ENCODE measurements around the gene NBL1. TPM values are rescaled to one million over a fixed set of nuclear protein-coding genes. Genes with fewer than 3 reads are reported as not detected.

NBL1 gene
- total RNA-seq, 1 experiment from 2014 or later, result not detected

GRCh38 chr1:19645411-19646251 is 1.5 kb downstream of the NBL1 start:
- no peaks in the 10 kb centered on the region for H3K9me3 ChIP-seq (ENCODE audit: low read length)
- no peaks in the 10 kb centered on the region for H3K27me3 ChIP-seq (ENCODE audit: low read length)
- H2AFZ ChIP-seq (ENCODE audit: low read length), result no peak overlapping the region
- H3K4me1 ChIP-seq (ENCODE audit: low read length), result no peaks in the 10 kb centered on the region
- no peak overlapping the region for H3K4me2 ChIP-seq (ENCODE audit: low read depth, low read length, poor library complexity, severe bottlenecking)
- no peak for DNase-seq
- no peaks in the 10 kb centered on the region for H3K9me2 ChIP-seq (replicated peaks; ENCODE audit: insufficient read depth, low read length)
- H3K27ac ChIP-seq (ENCODE audit: low read length), result no peak overlapping the region
- H4K20me1 ChIP-seq (ENCODE audit: insufficient read depth, low read depth, low read length), result no peaks in the 10 kb centered on the region
- no peaks in the 10 kb centered on the region for H3K79me2 ChIP-seq (ENCODE audit: low read length)
- H3K4me3 ChIP-seq (ENCODE audit: low read length), result no peak overlapping the region
- H3K36me3 ChIP-seq (ENCODE audit: insufficient read depth, low read length), result no peaks in the 10 kb centered on the region
- H3K9ac ChIP-seq (ENCODE audit: low read length), result no peak overlapping the region

- Histone ChIP-seq H3K36me3 (ENCODE audit: insufficient read depth, low read length) (no peaks in the 10 kb centered on the region), H2AFZ (ENCODE audit: low read length) (no peak overlapping the region), H4K20me1 (ENCODE audit: insufficient read depth, low read depth, low read length) (no peaks in the 10 kb centered on the region), H3K9me3 (ENCODE audit: low read length) (no peaks in the 10 kb centered on the region), H3K79me2 (ENCODE audit: low read length) (no peaks in the 10 kb centered on the region), H3K27ac (ENCODE audit: low read length) (no peak overlapping the region), H3K4me1 (ENCODE audit: low read length) (no peaks in the 10 kb centered on the region), H3K27me3 (ENCODE audit: low read length) (no peaks in the 10 kb centered on the region), H3K4me3 (ENCODE audit: low read length) (no peak overlapping the region), H3K4me2 (ENCODE audit: low read depth, low read length, poor library complexity, severe bottlenecking) (no peak overlapping the region), H3K9me2 (replicated peaks; ENCODE audit: insufficient read depth, low read length) (no peaks in the 10 kb centered on the region), H3K9ac (ENCODE audit: low read length) (no peak overlapping the region)
- peak; percentile 54 for DNase-seq
These were observed 2.5 kb downstream of the NBL1 start for GRCh38 chr1:19646377-19647319.

GRCh38 chr1:19647643-19648042 is 3.5 kb downstream of the NBL1 start:
- Histone ChIP-seq H3K9me2 (replicated peaks; ENCODE audit: insufficient read depth, low read length) (no peaks in the 10 kb centered on the region), H2AFZ (ENCODE audit: low read length) (no peak overlapping the region), H3K4me1 (ENCODE audit: low read length) (no peaks in the 10 kb centered on the region), H3K79me2 (ENCODE audit: low read length) (no peaks in the 10 kb centered on the region), H3K27me3 (ENCODE audit: low read length) (no peaks in the 10 kb centered on the region), H3K9me3 (ENCODE audit: low read length) (no peaks in the 10 kb centered on the region), H3K4me3 (ENCODE audit: low read length) (no peak overlapping the region), H3K27ac (ENCODE audit: low read length) (no peak overlapping the region), H3K9ac (ENCODE audit: low read length) (no peak overlapping the region), H4K20me1 (ENCODE audit: insufficient read depth, low read depth, low read length) (no peaks in the 10 kb centered on the region), H3K36me3 (ENCODE audit: insufficient read depth, low read length) (no peaks in the 10 kb centered on the region), H3K4me2 (ENCODE audit: low read depth, low read length, poor library complexity, severe bottlenecking) (no peak overlapping the region)
- DNase-seq, result no peak

- DNase-seq, result no peak
- Histone ChIP-seq H4K20me1 (ENCODE audit: insufficient read depth, low read depth, low read length) (no peaks in the 10 kb centered on the region), H3K9me2 (replicated peaks; ENCODE audit: insufficient read depth, low read length) (no peaks in the 10 kb centered on the region), H3K36me3 (ENCODE audit: insufficient read depth, low read length) (no peaks in the 10 kb centered on the region), H3K4me3 (ENCODE audit: low read length) (no peak overlapping the region), H3K4me2 (ENCODE audit: low read depth, low read length, poor library complexity, severe bottlenecking) (no peak overlapping the region), H3K4me1 (ENCODE audit: low read length) (no peaks in the 10 kb centered on the region), H3K27ac (ENCODE audit: low read length) (no peak overlapping the region), H3K9me3 (ENCODE audit: low read length) (no peaks in the 10 kb centered on the region), H3K27me3 (ENCODE audit: low read length) (no peaks in the 10 kb centered on the region), H3K9ac (ENCODE audit: low read length) (no peak overlapping the region), H2AFZ (ENCODE audit: low read length) (no peak overlapping the region), H3K79me2 (ENCODE audit: low read length) (no peaks in the 10 kb centered on the region)
These were observed 4.1 kb downstream of the NBL1 start for GRCh38 chr1:19648239-19648638.

- Histone ChIP-seq H3K79me2 (ENCODE audit: low read length) (no peaks in the 10 kb centered on the region), H3K4me2 (ENCODE audit: low read depth, low read length, poor library complexity, severe bottlenecking) (no peak overlapping the region), H3K9me2 (replicated peaks; ENCODE audit: insufficient read depth, low read length) (no peaks in the 10 kb centered on the region), H4K20me1 (ENCODE audit: insufficient read depth, low read depth, low read length) (no peaks in the 10 kb centered on the region), H3K4me3 (ENCODE audit: low read length) (no peak overlapping the region), H3K27ac (ENCODE audit: low read length) (no peak overlapping the region), H3K4me1 (ENCODE audit: low read length) (no peaks in the 10 kb centered on the region; the same call in 1 of the 2 replicates), H3K36me3 (ENCODE audit: insufficient read depth, low read length) (no peaks in the 10 kb centered on the region), H3K9ac (ENCODE audit: low read length) (no peak overlapping the region), H2AFZ (ENCODE audit: low read length) (no peak overlapping the region), H3K27me3 (ENCODE audit: low read length) (no peaks in the 10 kb centered on the region), H3K9me3 (ENCODE audit: low read length) (no peaks in the 10 kb centered on the region)
- DNase-seq, result no peak
These were observed 4.6 kb downstream of the NBL1 start for GRCh38 chr1:19648689-19649088.

- no peak for DNase-seq
- Histone ChIP-seq H3K27ac (ENCODE audit: low read length) (no peak overlapping the region), H2AFZ (ENCODE audit: low read length) (no peak overlapping the region), H3K4me1 (ENCODE audit: low read length) (peaks cover 5% of the 10 kb centered on the region), H3K36me3 (ENCODE audit: insufficient read depth, low read length) (no peaks in the 10 kb centered on the region), H3K9me2 (replicated peaks; ENCODE audit: insufficient read depth, low read length) (no peaks in the 10 kb centered on the region), H4K20me1 (ENCODE audit: insufficient read depth, low read depth, low read length) (no peaks in the 10 kb centered on the region), H3K9me3 (ENCODE audit: low read length) (no peaks in the 10 kb centered on the region), H3K27me3 (ENCODE audit: low read length) (no peaks in the 10 kb centered on the region), H3K9ac (ENCODE audit: low read length) (no peak overlapping the region), H3K79me2 (ENCODE audit: low read length) (no peaks in the 10 kb centered on the region), H3K4me2 (ENCODE audit: low read depth, low read length, poor library complexity, severe bottlenecking) (no peak overlapping the region), H3K4me3 (ENCODE audit: low read length) (no peak overlapping the region)
These were observed 6.5 kb downstream of the NBL1 start for GRCh38 chr1:19650416-19651140.

GRCh38 chr1:19651141-19651737 is 7.1 kb downstream of the NBL1 start:
- peak; percentile 79 for DNase-seq
- H3K27me3 ChIP-seq (ENCODE audit: low read length), result no peaks in the 10 kb centered on the region
- no peaks in the 10 kb centered on the region for H3K36me3 ChIP-seq (ENCODE audit: insufficient read depth, low read length)

More at GRCh38 chr1:19651141-19651737, 7.1 kb downstream of the NBL1 start:
- Histone ChIP-seq H3K4me3 (ENCODE audit: low read length) (no peak overlapping the region), H2AFZ (ENCODE audit: low read length) (no peak overlapping the region), H3K9me2 (replicated peaks; ENCODE audit: insufficient read depth, low read length) (no peaks in the 10 kb centered on the region), H3K27ac (ENCODE audit: low read length) (no peak overlapping the region), H3K4me1 (ENCODE audit: low read length) (peaks cover 5% of the 10 kb centered on the region), H3K9ac (ENCODE audit: low read length) (no peak overlapping the region), H3K79me2 (ENCODE audit: low read length) (no peaks in the 10 kb centered on the region), H3K4me2 (ENCODE audit: low read depth, low read length, poor library complexity, severe bottlenecking) (no peak overlapping the region), H3K9me3 (ENCODE audit: low read length) (no peaks in the 10 kb centered on the region), H4K20me1 (ENCODE audit: insufficient read depth, low read depth, low read length) (no peaks in the 10 kb centered on the region)
